T47D (cell line): Measurements from ENCODE around the gene TTC31.

Experiments used
- DNase-seq, 2 experiments: peaks; one replicate each; pipeline versions ENCODE4 v3.0.0 to v3.0.0-alpha.2; 2011 to 2012; ENCODE audit warnings: low read depth in 1 of 2, low spot score in 1 of 2
- JUND ChIP-seq: IDR thresholded peaks from 2 replicates; pipeline ENCODE4 v1.6.1; 2012; ENCODE audit warnings: low read depth
- in situ Hi-C: cut with HindIII; loops from 2 replicates; pipeline ENCODE4 v1.10.0; 2016; ENCODE audit warnings: low sequenced_read_pairs, low pct_unique_long_range_greater_than_20kb

Gene TTC31

GRCh38 chr2:74524005-74524404 lies 41.1 kb downstream of the TTC31 start:
- TF ChIP-seq JUND, result no peak
- in situ Hi-C loops, result no loop called here
- DNase-seq, result no peak

DNA sequence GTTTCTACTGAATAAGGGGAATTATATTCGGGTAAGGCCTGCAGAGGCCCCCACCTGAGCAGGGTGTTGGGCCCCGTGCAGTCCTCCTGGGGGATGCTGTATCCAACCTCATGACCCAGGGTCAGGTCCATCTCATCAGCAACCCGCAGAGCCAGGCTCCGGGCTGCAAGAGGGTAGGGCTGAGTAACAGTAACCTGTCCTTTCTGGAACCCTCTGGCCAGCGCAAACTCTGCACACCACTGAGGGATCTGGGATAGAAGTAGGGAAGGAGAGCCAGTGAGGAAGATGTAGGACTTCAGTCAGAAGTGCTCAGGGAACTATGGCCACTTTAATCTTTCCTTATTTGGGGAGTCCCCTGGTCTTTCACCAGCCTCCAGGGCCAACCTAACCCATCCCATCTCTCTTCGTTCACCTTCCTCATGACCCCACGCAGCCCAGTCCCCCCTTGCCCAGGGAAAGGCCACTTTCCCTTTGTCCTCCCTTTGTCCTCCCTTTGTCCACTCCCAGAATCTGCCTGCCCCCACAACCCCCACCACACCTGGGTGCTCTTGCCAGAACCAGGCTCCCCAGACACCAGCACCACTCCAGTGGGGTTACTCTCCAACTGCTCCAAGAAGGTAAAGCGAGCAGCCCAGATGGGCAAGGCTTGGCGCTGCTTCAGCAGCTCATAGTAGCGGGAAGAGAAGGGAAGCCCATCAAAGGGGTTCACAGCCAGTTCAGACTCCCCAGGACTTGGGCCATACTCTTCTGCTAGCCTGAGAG lies 42.3 kb downstream of the TTC31 start:
- TF ChIP-seq JUND, result no peak
- DNase-seq, result no peak
- in situ Hi-C loops, result no loop called here

DNA sequence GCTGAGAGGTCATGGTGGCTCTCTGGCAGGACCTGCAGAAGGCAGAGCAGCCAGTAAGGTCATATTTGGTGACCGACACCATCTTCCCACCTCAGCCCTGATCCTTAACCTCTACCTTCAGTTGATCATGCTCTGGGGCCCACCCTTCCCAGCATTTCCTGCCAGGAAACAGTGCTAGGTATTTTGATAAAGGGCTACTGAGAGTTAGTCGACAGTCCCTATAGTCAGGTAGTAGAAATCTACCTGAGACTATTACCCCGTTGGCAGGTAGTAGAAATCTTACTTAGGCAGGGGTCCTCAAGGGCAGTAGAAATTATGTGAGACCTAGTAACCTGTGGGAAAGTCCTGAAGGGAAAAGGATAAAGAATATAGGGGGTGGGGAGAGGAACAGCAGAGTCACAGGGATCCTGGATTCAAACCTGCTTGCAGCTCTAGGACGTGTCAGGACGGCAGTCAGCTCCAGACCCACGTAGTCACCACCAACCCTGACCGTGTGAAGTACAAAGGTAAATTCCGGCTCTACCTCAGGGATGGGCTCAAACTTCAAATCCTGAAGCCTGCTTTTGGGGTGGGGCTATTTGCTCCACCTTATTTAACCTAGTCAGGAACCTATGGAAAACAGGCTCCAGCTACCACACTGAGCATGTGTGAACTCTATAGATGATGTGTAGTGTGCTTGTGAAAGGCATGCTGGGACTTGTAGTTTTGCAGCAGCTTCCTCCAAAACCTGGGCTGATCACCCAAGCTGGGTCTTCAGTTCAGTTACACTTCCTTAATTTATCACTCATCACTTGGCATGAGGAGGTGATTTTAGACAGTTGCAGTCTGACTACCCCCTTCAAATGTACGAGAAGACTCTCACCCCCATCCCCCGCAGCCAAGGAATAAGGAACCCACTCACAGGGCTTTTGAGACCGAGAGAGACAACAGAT lies 43.1 kb downstream of the TTC31 start, which contains the start of gene DQX1:
Gene DQX1, minus strand, starts transcription at position 515 of the 932 bp plus-strand sequence. Its CDS starts 502 bp downstream, at position 13.
- in situ Hi-C loops, result no loop called here
- no peak for TF ChIP-seq JUND
- peak; percentile 70 to 86 for DNase-seq

DNA sequence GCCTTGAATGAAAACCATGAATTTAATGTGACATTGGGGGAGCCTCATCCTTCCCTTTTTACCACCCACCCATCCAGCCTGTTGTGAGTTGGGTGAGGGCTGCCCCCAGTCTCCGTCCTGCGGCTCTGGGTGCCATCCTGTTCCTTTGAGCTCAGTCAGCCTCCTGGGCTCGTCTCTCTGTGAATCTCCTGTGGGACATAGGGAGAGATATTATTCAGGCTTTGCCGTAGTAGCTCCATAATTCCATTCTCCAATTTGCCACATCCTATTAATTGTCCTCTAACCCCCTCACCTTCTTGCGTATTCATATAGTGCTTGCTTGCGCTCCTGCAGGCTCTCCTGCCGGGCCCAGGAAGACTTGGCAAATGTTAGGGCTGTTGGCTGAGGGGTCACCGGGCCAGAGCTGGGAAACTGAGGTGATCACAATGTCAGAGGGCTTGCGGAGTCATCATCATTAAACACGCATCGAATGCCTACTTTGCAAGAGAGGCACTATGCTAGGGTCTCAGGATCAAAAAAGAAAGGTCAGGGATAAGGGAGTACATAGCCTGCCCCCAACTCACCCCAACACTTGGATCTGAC lies 43.9 kb downstream of the TTC31 start:
- DNase-seq, result no peak
- no peak for TF ChIP-seq JUND
- in situ Hi-C loops, result no loop called here

GRCh38 chr2:74527741-74528140 lies 44.9 kb downstream of the TTC31 start:
- in situ Hi-C loops, result no loop called here
- no peak for DNase-seq
- TF ChIP-seq JUND, result no peak

DNA sequence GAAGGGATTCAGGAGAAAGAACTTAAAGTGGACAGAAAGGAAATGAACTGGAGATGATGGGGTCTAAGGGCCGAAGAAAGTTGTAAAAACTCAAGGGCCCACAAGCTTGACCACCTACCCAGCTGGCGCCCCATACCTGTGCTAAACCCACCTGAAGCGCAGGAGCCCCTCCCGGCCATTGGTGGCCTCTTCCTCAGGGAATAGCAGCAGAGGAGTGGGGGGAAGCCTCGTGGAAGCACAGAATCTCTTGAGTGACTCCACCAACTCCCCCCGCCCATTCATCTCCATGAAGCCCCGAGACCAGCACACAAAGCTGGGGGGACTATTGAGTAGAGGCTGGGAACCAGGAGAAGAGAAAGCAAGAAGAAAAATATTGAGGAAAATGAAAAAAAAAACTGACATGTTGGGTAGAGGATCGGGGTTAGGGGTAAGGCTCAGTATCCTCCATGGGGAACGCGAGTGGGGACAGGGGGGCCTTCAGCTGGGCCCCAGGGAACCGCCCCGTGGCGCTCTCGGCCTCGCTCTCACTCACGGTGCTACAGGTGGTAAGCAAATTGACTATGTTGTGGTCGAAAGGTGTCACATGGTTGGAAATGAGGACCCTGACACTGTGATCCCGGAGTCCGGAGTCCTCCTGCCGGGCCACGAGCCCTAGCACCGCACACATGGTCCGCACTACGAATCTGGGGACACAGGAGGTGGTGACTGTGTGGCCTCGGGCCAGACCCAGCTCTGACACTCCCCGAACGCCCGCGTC lies 45.9 kb downstream of the TTC31 start:
- in situ Hi-C loops, result no loop called here
- DNase-seq, result no peak
- no peak for TF ChIP-seq JUND

DNA sequence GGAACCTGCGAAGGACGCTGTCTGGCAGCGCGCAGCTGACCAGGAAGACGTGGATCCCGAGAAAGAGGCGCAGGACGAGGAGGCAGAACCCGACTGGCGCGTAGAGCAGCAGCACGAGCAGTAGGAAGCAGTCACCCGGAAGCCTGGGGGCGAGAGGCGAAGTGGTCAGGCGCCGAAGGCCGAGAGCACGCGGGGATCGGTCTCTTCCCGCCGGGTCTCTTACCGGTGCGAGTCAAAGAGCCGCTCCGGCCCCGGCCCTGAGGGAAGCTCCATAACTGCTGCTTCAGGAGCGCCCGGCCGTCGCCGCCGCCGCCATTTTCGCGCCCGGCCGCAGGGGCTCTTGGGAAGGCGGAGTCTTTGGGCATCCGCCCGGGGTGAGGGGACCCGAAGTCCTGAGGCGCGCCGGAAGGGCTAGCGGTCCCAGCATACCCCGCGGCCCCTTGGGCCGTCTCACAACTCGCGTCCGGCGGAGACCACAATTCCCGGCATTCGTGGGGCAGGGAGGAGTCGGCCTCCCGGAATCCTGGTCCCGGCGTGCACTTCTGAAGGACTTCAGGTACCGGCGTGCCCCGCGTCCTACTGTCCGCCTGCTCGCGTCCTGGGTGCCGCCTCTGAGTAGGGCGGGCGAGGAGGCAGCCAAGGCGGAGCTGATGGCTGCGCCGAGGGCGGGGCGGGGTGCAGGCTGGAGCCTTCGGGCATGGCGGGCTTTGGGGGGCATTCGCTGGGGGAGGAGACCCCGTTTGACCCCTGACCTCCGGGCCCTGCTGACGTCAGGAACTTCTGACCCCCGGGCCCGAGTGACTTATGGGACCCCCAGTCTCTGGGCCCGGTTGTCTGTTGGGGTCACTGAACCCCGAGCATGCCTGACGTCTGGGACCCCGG lies 46.7 kb downstream of the TTC31 start, which contains the start of the genes AUP1 and HTRA2:
Gene AUP1, minus strand, starts transcription at position 350 of the 882 bp plus-strand sequence. Its CDS starts 77 bp downstream, at position 273.
Gene HTRA2, plus strand, starts transcription at position 577 of the 882 bp plus-strand sequence. Its CDS starts 74 bp downstream, at position 651.
- no peak for TF ChIP-seq JUND
- peak; percentile 97 to 98 for DNase-seq
- in situ Hi-C loops, result no loop called here

- no peak for TF ChIP-seq JUND
- DNase-seq, result no peak
- in situ Hi-C loops, result no loop called here
Measured at GRCh38 chr2:74530239-74531187, 47.6 kb downstream of the TTC31 start.

- TF ChIP-seq JUND, result no peak
- DNase-seq, result no peak
- in situ Hi-C loops, result no loop called here
Measured at GRCh38 chr2:74531666-74532065, 48.8 kb downstream of the TTC31 start.

- in situ Hi-C loops, result no loop called here
- peak; percentile 45 to 65 for DNase-seq
- no peak for TF ChIP-seq JUND
Measured at GRCh38 chr2:74532222-74532621, 49.3 kb downstream of the TTC31 start.
